Measurements from ENCODE around the gene FREM1.

The FREM1 gene

GRCh38 chr9:14831661-14832060 is 78.6 kb downstream of the FREM1 start:
- H3K4me3 ChIP-seq (ENCODE audit: low read depth, low read length), result no peak overlapping the region
- DNase-seq (ENCODE audit: low read depth), result no peak

- H3K4me3 ChIP-seq (ENCODE audit: low read depth, low read length), result no peak overlapping the region
- no peak for DNase-seq (ENCODE audit: low read depth)
These were observed 79.2 kb downstream of the FREM1 start for GRCh38 chr9:14831074-14831473.

GRCh38 chr9:14830057-14830456 is 80.2 kb downstream of the FREM1 start:
- DNase-seq (ENCODE audit: low read depth), result no peak

GRCh38 chr9:14829204-14829603 is 81.0 kb downstream of the FREM1 start:
- no peak for DNase-seq (ENCODE audit: low read depth)
- no peak overlapping the region for H3K4me3 ChIP-seq (ENCODE audit: low read depth, low read length)

More at GRCh38 chr9:14830057-14830456, 80.2 kb downstream of the FREM1 start:
- no peak overlapping the region for H3K4me3 ChIP-seq (ENCODE audit: low read depth, low read length)

GRCh38 chr9:14827805-14828204 is 82.4 kb downstream of the FREM1 start:
- DNase-seq (ENCODE audit: low read depth), result no peak

GRCh38 chr9:14824481-14824880 is 85.7 kb downstream of the FREM1 start:
- no peak for DNase-seq (ENCODE audit: low read depth)

More at GRCh38 chr9:14827805-14828204, 82.4 kb downstream of the FREM1 start:
- no peak overlapping the region for H3K4me3 ChIP-seq (ENCODE audit: low read depth, low read length)

GRCh38 chr9:14823800-14824199 is 86.4 kb downstream of the FREM1 start:
- H3K4me3 ChIP-seq (ENCODE audit: low read depth, low read length), result no peak overlapping the region
- no peak for DNase-seq (ENCODE audit: low read depth)

More at GRCh38 chr9:14824481-14824880, 85.7 kb downstream of the FREM1 start:
- no peak overlapping the region for H3K4me3 ChIP-seq (ENCODE audit: low read depth, low read length)

- no peak for DNase-seq (ENCODE audit: low read depth)
- no peak overlapping the region for H3K4me3 ChIP-seq (ENCODE audit: low read depth, low read length)
These were observed 87.6 kb downstream of the FREM1 start for GRCh38 chr9:14822666-14823065.

GRCh38 chr9:14819183-14819582 is 91.0 kb downstream of the FREM1 start:
- DNase-seq (ENCODE audit: low read depth), result no peak

GRCh38 chr9:14814249-14814628 is 96.0 kb downstream of the FREM1 start:
- no peak overlapping the region for H3K4me3 ChIP-seq (ENCODE audit: low read depth, low read length)

More at GRCh38 chr9:14819183-14819582, 91.0 kb downstream of the FREM1 start:
- no peak overlapping the region for H3K4me3 ChIP-seq (ENCODE audit: low read depth, low read length)

GRCh38 chr9:14813336-14814248 is 96.6 kb downstream of the FREM1 start:
- no peak overlapping the region for H3K4me3 ChIP-seq (ENCODE audit: low read depth, low read length)
- no peak for DNase-seq (ENCODE audit: low read depth)

More at GRCh38 chr9:14814249-14814628, 96.0 kb downstream of the FREM1 start:
- no peak for DNase-seq (ENCODE audit: low read depth)

- H3K4me3 ChIP-seq (ENCODE audit: low read depth, low read length), result no peak overlapping the region
- no peak for DNase-seq (ENCODE audit: low read depth)
These were observed 97.4 kb downstream of the FREM1 start for GRCh38 chr9:14812806-14813205.

GRCh38 chr9:14811844-14812243 is 98.4 kb downstream of the FREM1 start:
- no peak for DNase-seq (ENCODE audit: low read depth)
- no peak overlapping the region for H3K4me3 ChIP-seq (ENCODE audit: low read depth, low read length)

GRCh38 chr9:14806941-14807520 is 103.2 kb downstream of the FREM1 start:
- peak; percentile 3 for DNase-seq (ENCODE audit: low read depth)
- H3K4me3 ChIP-seq (ENCODE audit: low read depth, low read length), result no peak overlapping the region

GRCh38 chr9:14799030-14799429 is 111.2 kb downstream of the FREM1 start:
- DNase-seq (ENCODE audit: low read depth), result no peak

GRCh38 chr9:14797435-14797834 is 112.8 kb downstream of the FREM1 start:
- no peak overlapping the region for H3K4me3 ChIP-seq (ENCODE audit: low read depth, low read length)
- DNase-seq (ENCODE audit: low read depth), result peak; percentile 17

More at GRCh38 chr9:14799030-14799429, 111.2 kb downstream of the FREM1 start:
- H3K4me3 ChIP-seq (ENCODE audit: low read depth, low read length), result no peak overlapping the region

GRCh38 chr9:14793389-14793788 is 116.8 kb downstream of the FREM1 start:
- no peak overlapping the region for H3K4me3 ChIP-seq (ENCODE audit: low read depth, low read length)
- no peak for DNase-seq (ENCODE audit: low read depth)

- no peak for DNase-seq (ENCODE audit: low read depth)
These were observed 119.6 kb downstream of the FREM1 start for GRCh38 chr9:14790628-14791027.

GRCh38 chr9:14788846-14789245 is 121.4 kb downstream of the FREM1 start:
- DNase-seq (ENCODE audit: low read depth), result no peak
- H3K4me3 ChIP-seq (ENCODE audit: low read depth, low read length), result no peak overlapping the region

More at GRCh38 chr9:14790628-14791027, 119.6 kb downstream of the FREM1 start:
- H3K4me3 ChIP-seq (ENCODE audit: low read depth, low read length), result no peak overlapping the region

GRCh38 chr9:14783358-14783757 is 126.9 kb downstream of the FREM1 start:
- no peak for DNase-seq (ENCODE audit: low read depth)
- no peak overlapping the region for H3K4me3 ChIP-seq (ENCODE audit: low read depth, low read length)
